IMR-90 (cell line): Measurements from ENCODE around the gene EFCAB8. TPM values are rescaled to one million over a fixed set of nuclear protein-coding genes. Genes with fewer than 3 reads are reported as not detected.

Experiments used
- ATAC-seq: fragments of 200-7000 bp; cut with Tn5 transposase; 2 replicates; pipeline ENCODE4 v1.9.1; 2020; ENCODE audit warnings: low read depth, mild to moderate bottlenecking, moderate library complexity
- BruUV-seq: library from RNA; stranded (reverse); fragments of 400-500 nt; replicated peaks from 2 replicates; lab custom pipeline; 2021; lab: Mats Ljungman, UMichigan
- CTCF ChIA-PET: fragments of 300-600 bp; formaldehyde crosslinking; extraction: SDS; loops from one replicate; lab custom pipeline; 2021; ENCODE audit warnings: antibody characterized with exemption; lab: Yijun Ruan, JAX
- POLR2A ChIA-PET: fragments of 300-600 bp; sonication (Branson Sonifier 250); formaldehyde crosslinking; loops from one replicate; lab custom pipeline; 2022; ENCODE audit warnings: antibody characterized with exemption; ENCODE audit not compliant: unreplicated experiment; lab: Charles Lee
- DNase-seq: peaks from one replicate; pipeline ENCODE4 v3.0.0; 2013
- H2AFZ ChIP-seq: replicated peaks from 2 replicates; pipeline ENCODE3; 2013; ENCODE audit warnings: low read length, mild to moderate bottlenecking; ENCODE audit not compliant: poor library complexity
- H2AK5ac ChIP-seq: 2 replicates; pipeline ENCODE4 v1.6.1; 2013; ENCODE audit warnings: low read depth, low read length, inconsistent platforms
- H2AK9ac ChIP-seq: replicated peaks from 2 replicates; pipeline ENCODE3; 2013; ENCODE audit warnings: mild to moderate bottlenecking, low read depth, low read length, moderate library complexity; ENCODE audit not compliant: poor library complexity
- H2BK120ac ChIP-seq: 2 replicates; pipeline ENCODE4 v1.6.1; 2013; ENCODE audit warnings: low read depth, low read length, inconsistent platforms
- H2BK15ac ChIP-seq: 3 replicates; pipeline ENCODE4 v1.6.1; 2013; ENCODE audit warnings: low read depth, low read length, inconsistent platforms
- H2BK20ac ChIP-seq: 2 replicates; pipeline ENCODE4 v1.6.1; 2013; ENCODE audit warnings: low read depth, mild to moderate bottlenecking, inconsistent platforms, low read length, moderate library complexity
- H2BK5ac ChIP-seq: 2 replicates; pipeline ENCODE4 v1.6.1; 2013; ENCODE audit warnings: mild to moderate bottlenecking, low read depth, low read length, inconsistent platforms; ENCODE audit not compliant: poor library complexity, severe bottlenecking
- H3K14ac ChIP-seq: replicated peaks from 2 replicates; pipeline ENCODE4 v1.6.1; 2013; ENCODE audit warnings: low read depth, low read length, inconsistent platforms
- H3K18ac ChIP-seq: 2 replicates; pipeline ENCODE4 v1.6.1; 2013; ENCODE audit warnings: low read depth, low read length, control low read depth
- H3K23ac ChIP-seq: 2 replicates; pipeline ENCODE4 v1.6.1; 2013; ENCODE audit warnings: low read depth, low read length, inconsistent platforms
- H3K27ac ChIP-seq: 2 replicates; pipeline ENCODE4 v1.5.1; 2013; ENCODE audit warnings: mild to moderate bottlenecking, control low read depth, low read length; ENCODE audit not compliant: insufficient read depth
- H3K27me3 ChIP-seq: 2 replicates; pipeline ENCODE4 v1.6.1; 2013; ENCODE audit warnings: low read length; ENCODE audit not compliant: control insufficient read depth, insufficient read depth
- H3K36me3 ChIP-seq: 2 replicates; pipeline ENCODE4 v1.6.1; 2013; ENCODE audit warnings: low read length, mixed read lengths; ENCODE audit not compliant: control insufficient read depth, insufficient read depth
- H3K4ac ChIP-seq: 2 replicates; pipeline ENCODE4 v1.6.1; 2013; ENCODE audit warnings: low read depth, low read length, inconsistent platforms
- H3K4me1 ChIP-seq: 2 replicates; pipeline ENCODE4 v1.6.1; 2013; ENCODE audit warnings: low read length, mixed read lengths; ENCODE audit not compliant: control insufficient read depth, insufficient read depth
- H3K4me2 ChIP-seq: 2 replicates; pipeline ENCODE4 v1.6.1; 2013; ENCODE audit warnings: low read depth, mild to moderate bottlenecking, control low read depth, low read length, moderate library complexity
- H3K4me3 ChIP-seq: 2 replicates; pipeline ENCODE4 v1.5.1; 2013; ENCODE audit warnings: low read depth, mild to moderate bottlenecking, control low read depth, low read length, moderate library complexity; ENCODE audit not compliant: insufficient read depth
- H3K56ac ChIP-seq: 2 replicates; pipeline ENCODE4 v1.6.1; 2013; ENCODE audit warnings: low read length, inconsistent platforms; ENCODE audit not compliant: insufficient read depth; ENCODE audit errors: extremely low read depth
- H3K79me1 ChIP-seq, 2 experiments: 2 replicates each; pipeline ENCODE4 v1.6.1; 2013; ENCODE audit warnings: low read length in 2 of 2, inconsistent platforms in 1 of 2, low read depth in 1 of 2
- H3K9ac ChIP-seq: 2 replicates; pipeline ENCODE4 v1.6.1; 2013; ENCODE audit warnings: low read depth, low read length, control low read depth
- H3K9me1 ChIP-seq: 2 replicates; pipeline ENCODE4 v1.6.1; 2013; ENCODE audit warnings: low read length, inconsistent platforms; ENCODE audit not compliant: insufficient read depth
- H3K9me3 ChIP-seq: 2 replicates; pipeline ENCODE4 v1.6.1; 2013; ENCODE audit warnings: low read length; ENCODE audit not compliant: control insufficient read depth, insufficient read depth
- H4K20me1 ChIP-seq: 2 replicates; pipeline ENCODE4 v1.6.1; 2013; ENCODE audit warnings: low read length, inconsistent platforms; ENCODE audit not compliant: insufficient read depth
- H4K5ac ChIP-seq: 2 replicates; pipeline ENCODE4 v1.6.1; 2013; ENCODE audit warnings: mild to moderate bottlenecking, low read depth, low read length, control low read depth
- H4K8ac ChIP-seq, 2 experiments: 2 replicates each; pipeline ENCODE4 v1.6.1; 2013; ENCODE audit warnings: low read depth in 2 of 2, low read length in 2 of 2, control low read depth in 1 of 2, inconsistent platforms in 1 of 2
- H4K91ac ChIP-seq: 2 replicates; pipeline ENCODE4 v1.6.1; 2013; ENCODE audit warnings: low read depth, low read length, inconsistent platforms; ENCODE audit not compliant: insufficient read depth
- BHLHE40 ChIP-seq: fragments of 150-350 bp; IDR thresholded peaks from 2 replicates; pipeline ENCODE4 v1.6.1; 2016; ENCODE audit warnings: mild to moderate bottlenecking, low read depth, low read length
- MAFK ChIP-seq: IDR thresholded peaks from 2 replicates; pipeline ENCODE4 v1.6.1; 2012; ENCODE audit warnings: low read depth, low read length, improper control_type of control experiment
- MXI1 ChIP-seq: IDR thresholded peaks from 2 replicates; pipeline ENCODE4 v1.6.1; 2012; ENCODE audit warnings: low read depth, mild to moderate bottlenecking, low read length, moderate library complexity, borderline replicate concordance
- NFE2L2 ChIP-seq: fragments of 150-350 bp; IDR thresholded peaks from 2 replicates; pipeline ENCODE4 v1.6.1; 2016; ENCODE audit warnings: low read depth, mild to moderate bottlenecking, low read length
- RAD21 ChIP-seq: IDR thresholded peaks from 2 replicates; pipeline ENCODE4 v1.6.1; 2012; ENCODE audit warnings: low read length, improper control_type of control experiment
- RCOR1 ChIP-seq: IDR thresholded peaks from 2 replicates; pipeline ENCODE4 v1.6.1; 2012; ENCODE audit warnings: mild to moderate bottlenecking, low read length, improper control_type of control experiment; ENCODE audit not compliant: insufficient replicate concordance
- SMC3 ChIP-seq: fragments of 150-350 bp; IDR thresholded peaks from 2 replicates; pipeline ENCODE4 v1.6.1; 2016; ENCODE audit warnings: low read depth, mild to moderate bottlenecking, antibody characterized with exemption, low read length, moderate library complexity
- WGBS, 2 experiments: methylation state at CpG; one replicate each; pipeline versions ENCODE4 v1.1.5 to v1.1.7; 2013; ENCODE audit warnings: missing lambda C conversion rate in 2 of 2; ENCODE audit not compliant: insufficient read length in 1 of 2; ENCODE audit errors: extremely low coverage in 2 of 2; 5-methylcytosine and 5-hydroxymethylcytosine counted together
- dilution Hi-C: fragments of 300-500 bp; cut with HindIII; formaldehyde crosslinking; loops from one replicate; pipeline ENCODE4 v1.14.3; 2018; ENCODE audit warnings: low sequenced_read_pairs; ENCODE audit not compliant: unreplicated experiment
- in situ Hi-C: fragments of 300-500 bp; cut with MboI; formaldehyde crosslinking; loops from 3 replicates; pipeline ENCODE4 v1.14.3; 2019; ENCODE audit warnings: low sequenced_read_pairs, inconsistent platforms, mixed read lengths
- intact Hi-C: fragments of 100-400 bp; cut with micrococcal nuclease; formaldehyde crosslinking; loops from 2 replicates; pipeline ENCODE4 v1.10.0; 2022
- polyA plus RNA-seq, 3 experiments: library from polyadenylated mRNA; depleted of rRNA; stranded (reverse); fragments of >200 nt; gene quantifications; 2 replicates each; pipeline ENCODE4 v1.2.3, GENCODE V29; 2012; ENCODE audit warnings: low replicate concordance in 1 of 3
- total RNA-seq: library from RNA; depleted of rRNA; stranded (reverse); fragments of >200 nt; gene quantifications from 2 replicates; pipeline ENCODE4 v1.2.3, GENCODE V29; 2012

The EFCAB8 gene
- total and polyA plus RNA-seq, 2 of the 4 experiments (the other 2 are of a cell fraction) = not detected

- peaks cover 15% of the 10 kb centered on the region for H3K27me3 ChIP-seq
These were observed 104.5 kb downstream of the EFCAB8 start for GRCh38 chr20:32963176-32963575.

More at GRCh38 chr20:32963176-32963575, 104.5 kb downstream of the EFCAB8 start:
- Histone ChIP-seq H3K9me1 (no peaks in the 10 kb centered on the region), H3K27ac (no peak overlapping the region), H2AK9ac (no peak overlapping the region), H2BK20ac (no peak overlapping the region), H3K18ac (no peak overlapping the region), H3K36me3 (no peaks in the 10 kb centered on the region), H4K5ac (no peak overlapping the region), H2BK120ac (no peak overlapping the region), H2BK15ac (no peak overlapping the region), H3K56ac (no peak overlapping the region), H3K9ac (no peak overlapping the region), H2AFZ (no peak overlapping the region), H4K8ac (no peak overlapping the region), H3K14ac (no peak overlapping the region), H3K79me1 (no peaks in the 10 kb centered on the region), H3K9me3 (no peaks in the 10 kb centered on the region), H4K91ac (no peak overlapping the region), H3K4me2 (no peak overlapping the region), H4K20me1 (no peaks in the 10 kb centered on the region), H3K4ac (no peak overlapping the region), H3K4me1 (no peaks in the 10 kb centered on the region), H3K23ac (no peak overlapping the region), H3K4me3 (no peak overlapping the region), H2AK5ac (no peak overlapping the region), H2BK5ac (no peak overlapping the region)
- intact Hi-C loops = no loop called here
- ATAC-seq (no peak), DNase-seq (no peak)
- WGBS, 2 experiments = no CpG with 5 or more reads among the region's 5 CpGs
- POLR2A ChIA-PET = no interaction called here
- CTCF ChIA-PET = no interaction called here
- no TSS peak for BruUV-seq
- no peak for TF ChIP-seq SMC3
- TF ChIP-seq BHLHE40 = no peak
- no peak for TF ChIP-seq MXI1
- no peak for TF ChIP-seq RAD21
- TF ChIP-seq NFE2L2 = no peak
- no peak for TF ChIP-seq RCOR1
- TF ChIP-seq MAFK = no peak
- dilution Hi-C loops = no loop called here
- in situ Hi-C loops = no loop called here
